CD14-positive monocyte (primary cell): Measurements from ENCODE around the gene UROC1. TPM values are rescaled to one million over a fixed set of nuclear protein-coding genes. Genes with fewer than 3 reads are reported as not detected.

Experiments
- DNase-seq, 3 donors: peaks; one replicate each; pipeline ENCODE4 v3.0.0-alpha.2; 2011 to 2022
- H2AFZ ChIP-seq: 2 replicates; pipeline ENCODE4 v1.6.0; 2012; ENCODE audit warnings: mild to moderate bottlenecking, low read depth, low read length, inconsistent platforms; ENCODE audit not compliant: insufficient read depth, poor library complexity, severe bottlenecking
- H3K27ac ChIP-seq, 2 donors: 1 replicate in 1 of 2; 2 replicates in 1 of 2; pipeline ENCODE4 v1.5.1; 2012 to 2013; ENCODE audit warnings: low read length in 2 of 2, control low read depth in 1 of 2, inconsistent platforms in 1 of 2, low read depth in 1 of 2, mild to moderate bottlenecking in 1 of 2
- H3K27me3 ChIP-seq, 2 donors: one replicate each; pipeline versions ENCODE4 v1.6.0 to v1.6.1; 2011 to 2013; ENCODE audit warnings: low read length in 2 of 2; ENCODE audit not compliant: control insufficient read depth in 2 of 2, insufficient read depth in 2 of 2
- H3K36me3 ChIP-seq, 2 donors: replicated peaks in 1 of 2; 1 replicate in 1 of 2; 2 replicates in 1 of 2; pipeline versions ENCODE4 v1.5.1 to v1.6.1; 2012 to 2013; ENCODE audit warnings: low read length in 2 of 2, control low read depth in 1 of 2, inconsistent platforms in 1 of 2, mild to moderate bottlenecking in 1 of 2; ENCODE audit not compliant: insufficient read depth in 2 of 2, control insufficient read depth in 1 of 2
- H3K4me1 ChIP-seq, 2 donors: 1 replicate in 1 of 2; 2 replicates in 1 of 2; pipeline versions ENCODE4 v1.5.1 to v1.6.1; 2012 to 2013; ENCODE audit warnings: low read length in 2 of 2, control low read depth in 1 of 2, inconsistent platforms in 1 of 2, mild to moderate bottlenecking in 1 of 2, moderate library complexity in 1 of 2; ENCODE audit not compliant: insufficient read depth in 2 of 2, control insufficient read depth in 1 of 2
- H3K4me2 ChIP-seq: replicated peaks from 2 replicates; pipeline ENCODE3; 2012; ENCODE audit warnings: low read length, moderate library complexity, mild to moderate bottlenecking; ENCODE audit not compliant: poor library complexity, severe bottlenecking; ENCODE audit errors: extremely low read depth
- H3K4me3 ChIP-seq, 3 experiments: fragments of 200-600 bp in 1 of 3; sonication (generic) in 1 of 3; replicated peaks in 1 of 3; 1 replicate in 2 of 3; 2 replicates in 1 of 3; pipeline ENCODE4 v1.5.1; 2011 to 2013; ENCODE audit warnings: low read length in 3 of 3, mild to moderate bottlenecking in 3 of 3, control low read depth in 2 of 3, low read depth in 2 of 3, inconsistent platforms in 1 of 3, moderate library complexity in 1 of 3
- H3K79me2 ChIP-seq: 2 replicates; pipeline ENCODE4 v1.6.0; 2012; ENCODE audit warnings: mild to moderate bottlenecking, control low read depth, inconsistent platforms, low read length, moderate library complexity; ENCODE audit not compliant: insufficient read depth
- H3K9ac ChIP-seq: 2 replicates; pipeline ENCODE4 v1.6.0; 2017; ENCODE audit warnings: low read length, mild to moderate bottlenecking; ENCODE audit not compliant: insufficient read depth, poor library complexity, severe bottlenecking
- H3K9me3 ChIP-seq, 2 donors: replicated peaks in 1 of 2; 1 replicate in 1 of 2; 2 replicates in 1 of 2; pipeline versions ENCODE4 v1.5.1 to v1.6.1; 2012 to 2013; ENCODE audit warnings: low read length in 2 of 2, control low read depth in 1 of 2; ENCODE audit not compliant: control insufficient read depth in 1 of 2, insufficient read depth in 1 of 2
- H4K20me1 ChIP-seq: 2 replicates; pipeline ENCODE4 v1.6.0; 2012; ENCODE audit warnings: mild to moderate bottlenecking, low read length, control low read depth, moderate library complexity; ENCODE audit not compliant: insufficient read depth
- H3K27ac Mint-ChIP-seq, 7 donors: one replicate each; pipeline ENCODE4 v1.8.0; 2020; ENCODE audit warnings: mild to moderate bottlenecking in 7 of 7, mixed read lengths in 7 of 7, moderate library complexity in 6 of 7, inconsistent platforms in 2 of 7
- H3K27me3 Mint-ChIP-seq, 3 donors: one replicate each; pipeline ENCODE4 v1.8.0; 2021 to 2022; ENCODE audit warnings: low read depth in 3 of 3, mild to moderate bottlenecking in 3 of 3, mixed read lengths in 3 of 3, moderate library complexity in 3 of 3, inconsistent platforms in 1 of 3
- H3K36me3 Mint-ChIP-seq, 2 donors: one replicate each; pipeline ENCODE4 v1.8.0; 2020; ENCODE audit warnings: mixed read lengths in 2 of 2, inconsistent platforms in 1 of 2, mild to moderate bottlenecking in 1 of 2
- H3K4me1 Mint-ChIP-seq: one replicate; pipeline ENCODE4 v1.8.0; 2020; ENCODE audit warnings: mild to moderate bottlenecking, mixed read lengths
- H3K4me3 Mint-ChIP-seq, 2 donors: one replicate each; pipeline ENCODE4 v1.8.0; 2020; ENCODE audit warnings: mild to moderate bottlenecking in 2 of 2, mixed read lengths in 2 of 2, moderate library complexity in 1 of 2
- H3K9me3 Mint-ChIP-seq, 7 donors: one replicate each; pipeline ENCODE4 v1.8.0; 2020 to 2022; ENCODE audit warnings: mixed read lengths in 7 of 7, mild to moderate bottlenecking in 6 of 7, moderate library complexity in 6 of 7, inconsistent platforms in 2 of 7
- WGBS: methylation state at CpG from one replicate; pipeline ENCODE4 v1.1.5; 2013; ENCODE audit warnings: missing lambda C conversion rate; ENCODE audit not compliant: insufficient coverage; 5-methylcytosine and 5-hydroxymethylcytosine counted together
- intact Hi-C, 2 donors: fragments of 100-400 bp; cut with micrococcal nuclease; formaldehyde crosslinking; loops; one replicate each; pipeline versions ENCODE4 v1.15.0 to v1.15.1; 2023
- polyA plus RNA-seq, 3 donors: library from polyadenylated mRNA; depleted of rRNA in 1 of 3; unstranded in 2 of 3; stranded (reverse) in 1 of 3; fragments of 300-500 nt in 2 of 3; fragments of >200 nt in 1 of 3; fragmentation: Illumina TruSeq in 2 of 3; gene quantifications; 1 replicate in 2 of 3; 2 replicates in 1 of 3; pipeline ENCODE4 v1.2.3, GENCODE V29; 2012 to 2021
- TF ChIP-seq, protein P1 (sequence below): fragments of 200-600 bp; IDR thresholded peaks from one replicate; pipeline ENCODE4 v1.8.0; 2022; ENCODE audit warnings: antibody characterized with exemption, mild to moderate bottlenecking

The UROC1 gene
- polyA plus RNA-seq, 3 donors: not detected

- H3K27me3 ChIP-seq: no peaks in the 10 kb centered on the region
- H3K9ac ChIP-seq: no peak overlapping the region
- H3K79me2 ChIP-seq: peaks cover 94% of the 10 kb centered on the region
- Mint-ChIP-seq H3K27ac (peak overlapping the region in 4 of 7 donors; percentile 8 to 21 (median 20)), H3K36me3 (peaks cover 81 to 97% of the 10 kb centered on the region in 2 donors), H3K4me3 (no peak overlapping the region), H3K4me1 (peaks cover 9% of the 10 kb centered on the region), H3K9me3 (no peaks in the 10 kb centered on the region), H3K27me3 (no peaks in the 10 kb centered on the region)
- peaks cover 88 to 100% of the 10 kb centered on the region in 2 donors for H3K36me3 ChIP-seq
- H3K4me3 ChIP-seq: no peak overlapping the region
- no peak overlapping the region for H2AFZ ChIP-seq
- intact Hi-C loops: loop anchor here in 1 of 2 donors (10.0 kb wide), 1 partner anchor 106 kb away; the partner anchor contains the start of gene KLF15
- peaks cover 12 to 14% of the 10 kb centered on the region in 2 donors for H3K4me1 ChIP-seq
- H4K20me1 ChIP-seq: peaks cover 100% of the 10 kb centered on the region
- TF ChIP-seq, protein P1, sequence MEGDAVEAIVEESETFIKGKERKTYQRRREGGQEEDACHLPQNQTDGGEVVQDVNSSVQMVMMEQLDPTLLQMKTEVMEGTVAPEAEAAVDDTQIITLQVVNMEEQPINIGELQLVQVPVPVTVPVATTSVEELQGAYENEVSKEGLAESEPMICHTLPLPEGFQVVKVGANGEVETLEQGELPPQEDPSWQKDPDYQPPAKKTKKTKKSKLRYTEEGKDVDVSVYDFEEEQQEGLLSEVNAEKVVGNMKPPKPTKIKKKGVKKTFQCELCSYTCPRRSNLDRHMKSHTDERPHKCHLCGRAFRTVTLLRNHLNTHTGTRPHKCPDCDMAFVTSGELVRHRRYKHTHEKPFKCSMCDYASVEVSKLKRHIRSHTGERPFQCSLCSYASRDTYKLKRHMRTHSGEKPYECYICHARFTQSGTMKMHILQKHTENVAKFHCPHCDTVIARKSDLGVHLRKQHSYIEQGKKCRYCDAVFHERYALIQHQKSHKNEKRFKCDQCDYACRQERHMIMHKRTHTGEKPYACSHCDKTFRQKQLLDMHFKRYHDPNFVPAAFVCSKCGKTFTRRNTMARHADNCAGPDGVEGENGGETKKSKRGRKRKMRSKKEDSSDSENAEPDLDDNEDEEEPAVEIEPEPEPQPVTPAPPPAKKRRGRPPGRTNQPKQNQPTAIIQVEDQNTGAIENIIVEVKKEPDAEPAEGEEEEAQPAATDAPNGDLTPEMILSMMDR: no peak
- WGBS: 77% methylated on average over 5 of the region's 7 CpGs
- DNase-seq: no peak
- peak overlapping the region in 1 of 2 donors; percentile 28 for H3K27ac ChIP-seq
- H3K9me3 ChIP-seq: no peaks in the 10 kb centered on the region
- H3K4me2 ChIP-seq: no peak overlapping the region
These were observed 57.2 kb downstream of the UROC1 start for GRCh38 chr3:126460381-126460780.

- H3K36me3 ChIP-seq: peaks cover 88 to 100% of the 10 kb centered on the region in 2 donors
- peaks cover 6% of the 10 kb centered on the region for H3K4me1 Mint-ChIP-seq
- H3K4me2 ChIP-seq: no peak overlapping the region
- whole genome bisulfite sequencing: 94% methylated on average over 6 of the region's 9 CpGs
- intact Hi-C loops: loop anchor here in 1 of 2 donors (10.0 kb wide), 1 partner anchor 105 kb away; the partner anchor contains the start of gene KLF15
- H3K27me3 Mint-ChIP-seq: no peaks in the 10 kb centered on the region
- peak overlapping the region in 1 of 2 donors; percentile 28 for H3K27ac ChIP-seq
- H2AFZ ChIP-seq: no peak overlapping the region
- H3K4me3 Mint-ChIP-seq: no peak overlapping the region
- no peak overlapping the region for H3K27ac Mint-ChIP-seq
- H3K27me3 ChIP-seq: no peaks in the 10 kb centered on the region
- H4K20me1 ChIP-seq: peaks cover 100% of the 10 kb centered on the region
- H3K9me3 ChIP-seq: no peaks in the 10 kb centered on the region
- TF ChIP-seq, protein P1: no peak
- no peaks in the 10 kb centered on the region for H3K9me3 Mint-ChIP-seq
- no peak for DNase-seq
- no peak overlapping the region for H3K9ac ChIP-seq
- no peak overlapping the region for H3K4me3 ChIP-seq
- peaks cover 5 to 8% of the 10 kb centered on the region in 2 donors for H3K4me1 ChIP-seq
- H3K36me3 Mint-ChIP-seq: peaks cover 84 to 97% of the 10 kb centered on the region in 2 donors
- H3K79me2 ChIP-seq: peaks cover 94% of the 10 kb centered on the region
These were observed 57.8 kb downstream of the UROC1 start for GRCh38 chr3:126459763-126460127.
